ENCODE measurements around the gene TBC1D3B.

Gene TBC1D3B

GRCh38 chr17:36144014-36144413 lies 32.4 kb downstream of the TBC1D3B start:
- TF ChIP-seq TEAD4 (IDR thresholded peaks at IDR 0.05) = no peak
- TF ChIP-seq USF1 (IDR thresholded peaks at IDR 0.05) = no peak
- TF ChIP-seq MAX (IDR thresholded peaks at IDR 0.05) = no peak
- no peak for TF ChIP-seq REST (IDR thresholded peaks at IDR 0.05; ENCODE audit: low read depth)
- no peak for TF ChIP-seq CREB1 (IDR thresholded peaks at IDR 0.05; ENCODE audit: low read depth)
- TF ChIP-seq EGR1 (IDR thresholded peaks at IDR 0.05) = no peak
- no peak for TF ChIP-seq RAD21 (IDR thresholded peaks at IDR 0.05; ENCODE audit: low read depth)
- no peak for TF ChIP-seq TAF1 (IDR thresholded peaks at IDR 0.05; ENCODE audit: low read depth)
- TF ChIP-seq CEBPB (IDR thresholded peaks at IDR 0.05) = no peak
- TF ChIP-seq NFIC (IDR thresholded peaks at IDR 0.05) = no peak
- no peak for TF ChIP-seq EP300 (IDR thresholded peaks at IDR 0.05; ENCODE audit: borderline replicate concordance)
- no peak for TF ChIP-seq FOXM1 (IDR thresholded peaks at IDR 0.05; ENCODE audit: borderline replicate concordance, low read depth)
- TF ChIP-seq ZBTB7A (IDR thresholded peaks at IDR 0.05; ENCODE audit: low read depth) = no peak
- TF ChIP-seq YY1 (IDR thresholded peaks at IDR 0.05; ENCODE audit: low read depth) = no peak
- TF ChIP-seq TCF12 (IDR thresholded peaks at IDR 0.05; ENCODE audit: low read depth) = no peak

- TF ChIP-seq FOXM1 (IDR thresholded peaks at IDR 0.05; ENCODE audit: borderline replicate concordance, low read depth) = no peak
- no peak for TF ChIP-seq USF1 (IDR thresholded peaks at IDR 0.05)
- no peak for TF ChIP-seq MAX (IDR thresholded peaks at IDR 0.05)
- TF ChIP-seq RAD21 (IDR thresholded peaks at IDR 0.05; ENCODE audit: low read depth) = no peak
- TF ChIP-seq TEAD4 (IDR thresholded peaks at IDR 0.05) = no peak
- TF ChIP-seq CEBPB (IDR thresholded peaks at IDR 0.05) = no peak
- no peak for TF ChIP-seq TAF1 (IDR thresholded peaks at IDR 0.05; ENCODE audit: low read depth)
- TF ChIP-seq NFIC (IDR thresholded peaks at IDR 0.05) = no peak
- no peak for TF ChIP-seq EP300 (IDR thresholded peaks at IDR 0.05; ENCODE audit: borderline replicate concordance)
- no peak for TF ChIP-seq TCF12 (IDR thresholded peaks at IDR 0.05; ENCODE audit: low read depth)
- TF ChIP-seq YY1 (IDR thresholded peaks at IDR 0.05; ENCODE audit: low read depth) = no peak
- TF ChIP-seq REST (IDR thresholded peaks at IDR 0.05; ENCODE audit: low read depth) = no peak
- no peak for TF ChIP-seq EGR1 (IDR thresholded peaks at IDR 0.05)
- no peak for TF ChIP-seq ZBTB7A (IDR thresholded peaks at IDR 0.05; ENCODE audit: low read depth)
- TF ChIP-seq CREB1 (IDR thresholded peaks at IDR 0.05; ENCODE audit: low read depth) = no peak
These were observed 33.6 kb downstream of the TBC1D3B start for GRCh38 chr17:36142806-36143205.

- TF ChIP-seq YY1 (IDR thresholded peaks at IDR 0.05; ENCODE audit: low read depth) (no peak), USF1 (IDR thresholded peaks at IDR 0.05) (no peak)
These were observed 34.2 kb downstream of the TBC1D3B start for GRCh38 chr17:36142235-36142634.

GRCh38 chr17:36136439-36136838 lies 40.0 kb downstream of the TBC1D3B start:
- no peak for TF ChIP-seq REST (IDR thresholded peaks at IDR 0.05; ENCODE audit: low read depth)
- TF ChIP-seq CREB1 (IDR thresholded peaks at IDR 0.05; ENCODE audit: low read depth) = no peak
- no peak for TF ChIP-seq MAX (IDR thresholded peaks at IDR 0.05)
- no peak for TF ChIP-seq TAF1 (IDR thresholded peaks at IDR 0.05; ENCODE audit: low read depth)
- TF ChIP-seq EP300 (IDR thresholded peaks at IDR 0.05; ENCODE audit: borderline replicate concordance) = no peak
- no peak for TF ChIP-seq NFIC (IDR thresholded peaks at IDR 0.05)
- no peak for TF ChIP-seq USF1 (IDR thresholded peaks at IDR 0.05)
- no peak for TF ChIP-seq CEBPB (IDR thresholded peaks at IDR 0.05)
- TF ChIP-seq EGR1 (IDR thresholded peaks at IDR 0.05) = no peak
- TF ChIP-seq TEAD4 (IDR thresholded peaks at IDR 0.05) = no peak
- TF ChIP-seq RAD21 (IDR thresholded peaks at IDR 0.05; ENCODE audit: low read depth) = no peak
- no peak for TF ChIP-seq TCF12 (IDR thresholded peaks at IDR 0.05; ENCODE audit: low read depth)
- TF ChIP-seq ZBTB7A (IDR thresholded peaks at IDR 0.05; ENCODE audit: low read depth) = no peak
- no peak for TF ChIP-seq FOXM1 (IDR thresholded peaks at IDR 0.05; ENCODE audit: borderline replicate concordance, low read depth)
- TF ChIP-seq YY1 (IDR thresholded peaks at IDR 0.05; ENCODE audit: low read depth) = no peak
